H9 (cell line): ENCODE data around the gene LRRC41. TPM values are rescaled to one million over a fixed set of nuclear protein-coding genes. Genes with fewer than 3 reads are reported as not detected.

Experiments
- DNase-seq: peaks from one replicate; pipeline ENCODE4 v3.0.0-alpha.2; 2017
- H2AFZ ChIP-seq: one replicate; pipeline ENCODE4 v1.6.1; 2013; ENCODE audit warnings: mild to moderate bottlenecking, low read length, control low read depth, moderate library complexity
- H2AK5ac ChIP-seq: 2 replicates; pipeline ENCODE4 v1.6.1; 2013; ENCODE audit warnings: low read length, control low read depth, mixed read lengths; ENCODE audit not compliant: insufficient read length
- H2BK120ac ChIP-seq: one replicate; pipeline ENCODE4 v1.6.1; 2013; ENCODE audit warnings: low read depth, mild to moderate bottlenecking, low read length, control low read depth, inconsistent platforms; ENCODE audit not compliant: poor library complexity, severe bottlenecking
- H2BK12ac ChIP-seq: 2 replicates; pipeline ENCODE4 v1.6.1; 2013; ENCODE audit warnings: low read length, control low read depth, mixed read lengths, low read depth; ENCODE audit not compliant: insufficient read length
- H2BK15ac ChIP-seq: 2 replicates; pipeline ENCODE4 v1.6.1; 2013; ENCODE audit warnings: low read depth, low read length, control low read depth
- H2BK20ac ChIP-seq: one replicate; pipeline ENCODE4 v1.6.1; 2013; ENCODE audit warnings: low read depth, mild to moderate bottlenecking, low read length, control low read depth, inconsistent platforms; ENCODE audit not compliant: poor library complexity, severe bottlenecking
- H2BK5ac ChIP-seq: 2 replicates; pipeline ENCODE4 v1.6.1; 2013; ENCODE audit warnings: low read length, control low read depth, mixed read lengths; ENCODE audit not compliant: insufficient read length
- H3K14ac ChIP-seq: 2 replicates; pipeline ENCODE4 v1.6.1; 2013; ENCODE audit warnings: low read length, control low read depth; ENCODE audit not compliant: insufficient read depth
- H3K18ac ChIP-seq: 2 replicates; pipeline ENCODE4 v1.6.1; 2013; ENCODE audit warnings: low read depth, mild to moderate bottlenecking, mixed read lengths, low read length, control low read depth; ENCODE audit not compliant: insufficient read length
- H3K23ac ChIP-seq: 2 replicates; pipeline ENCODE4 v1.6.1; 2013; ENCODE audit warnings: low read length, control low read depth, mixed read lengths, low read depth; ENCODE audit not compliant: insufficient read length
- H3K23me2 ChIP-seq: 2 replicates; pipeline ENCODE4 v1.6.1; 2013; ENCODE audit warnings: low read depth, mild to moderate bottlenecking, mixed read lengths, low read length, control low read depth; ENCODE audit not compliant: insufficient read length, poor library complexity, severe bottlenecking
- H3K27ac ChIP-seq: 2 replicates; pipeline ENCODE4 v1.5.1; 2013; ENCODE audit warnings: low read length, control low read depth, mixed read lengths, low read depth; ENCODE audit not compliant: insufficient read length
- H3K27me3 ChIP-seq: 2 replicates; pipeline ENCODE4 v1.6.1; 2013; ENCODE audit warnings: low read length, control low read depth, inconsistent platforms; ENCODE audit not compliant: insufficient read depth
- H3K4ac ChIP-seq: 2 replicates; pipeline ENCODE4 v1.6.1; 2013; ENCODE audit warnings: low read depth, mild to moderate bottlenecking, control low read depth, inconsistent platforms, low read length, moderate library complexity
- H3K4me1 ChIP-seq: 2 replicates; pipeline ENCODE4 v1.6.1; 2013; ENCODE audit warnings: low read length, control low read depth, inconsistent platforms; ENCODE audit not compliant: insufficient read depth
- H3K4me2 ChIP-seq: 2 replicates; pipeline ENCODE4 v1.6.1; 2013; ENCODE audit warnings: low read length, control low read depth, mixed read lengths; ENCODE audit not compliant: insufficient read length, insufficient read depth
- H3K56ac ChIP-seq: 2 replicates; pipeline ENCODE4 v1.6.1; 2013; ENCODE audit warnings: low read depth, mild to moderate bottlenecking, mixed read lengths, low read length, control low read depth; ENCODE audit not compliant: insufficient read length
- H3K79me1 ChIP-seq: 2 replicates; pipeline ENCODE4 v1.6.1; 2013; ENCODE audit warnings: low read depth, mild to moderate bottlenecking, moderate library complexity, low read length, control low read depth, inconsistent platforms; ENCODE audit not compliant: insufficient read depth, poor library complexity, severe bottlenecking
- H3K79me2 ChIP-seq: 2 replicates; pipeline ENCODE4 v1.6.1; 2013; ENCODE audit warnings: low read length, control low read depth, inconsistent platforms; ENCODE audit not compliant: insufficient read depth
- H3K9ac ChIP-seq: 2 replicates; pipeline ENCODE4 v1.6.1; 2013; ENCODE audit warnings: low read length, control low read depth, mixed read lengths; ENCODE audit not compliant: insufficient read length; ENCODE audit errors: extremely low read depth
- H3K9me3 ChIP-seq: one replicate; pipeline ENCODE4 v1.6.1; 2013; ENCODE audit warnings: low read depth, low read length, inconsistent platforms; ENCODE audit not compliant: control insufficient read depth
- H3T11ph ChIP-seq: one replicate; pipeline ENCODE4 v1.6.1; 2013; ENCODE audit warnings: mild to moderate bottlenecking, low read length, control low read depth, inconsistent platforms
- H4K20me1 ChIP-seq: one replicate; pipeline ENCODE4 v1.6.1; 2013; ENCODE audit not compliant: control insufficient read depth, insufficient read length, insufficient read depth
- H4K5ac ChIP-seq: 2 replicates; pipeline ENCODE4 v1.6.1; 2013; ENCODE audit warnings: low read depth, mild to moderate bottlenecking, mixed read lengths, low read length, control low read depth; ENCODE audit not compliant: insufficient read length
- H4K8ac ChIP-seq: replicated peaks from 2 replicates; pipeline ENCODE4 v1.6.1; 2013; ENCODE audit warnings: low read length, control low read depth, mixed read lengths, low read depth; ENCODE audit not compliant: insufficient read length
- H4K91ac ChIP-seq: 2 replicates; pipeline ENCODE4 v1.6.1; 2013; ENCODE audit warnings: low read depth, mild to moderate bottlenecking, moderate library complexity, mixed read lengths, low read length, control low read depth; ENCODE audit not compliant: insufficient read length
- H3K27ac Mint-ChIP-seq, 3 experiments: 2 replicates in 2 of 3; 3 replicates in 1 of 3; pipeline ENCODE4 v1.8.0; 2020 to 2021; ENCODE audit warnings: mixed read lengths in 3 of 3, mild to moderate bottlenecking in 1 of 3, moderate library complexity in 1 of 3
- H3K27me3 Mint-ChIP-seq: 2 replicates; pipeline ENCODE4 v1.8.0; 2021; ENCODE audit warnings: low read depth, mild to moderate bottlenecking, moderate library complexity, mixed read lengths
- H3K36me3 Mint-ChIP-seq, 3 experiments: 2 replicates in 2 of 3; 3 replicates in 1 of 3; pipeline ENCODE4 v1.8.0; 2020 to 2021; ENCODE audit warnings: low read depth in 3 of 3, mixed read lengths in 3 of 3; ENCODE audit not compliant: insufficient read depth in 1 of 3
- H3K4me1 Mint-ChIP-seq, 2 experiments: 2 replicates each; pipeline ENCODE4 v1.8.0; 2020; ENCODE audit warnings: mixed read lengths in 2 of 2
- H3K4me3 Mint-ChIP-seq, 2 experiments: 2 replicates in 1 of 2; 3 replicates in 1 of 2; pipeline ENCODE4 v1.8.0; 2020 to 2021; ENCODE audit warnings: mild to moderate bottlenecking in 2 of 2, mixed read lengths in 2 of 2, moderate library complexity in 1 of 2
- H3K9me3 Mint-ChIP-seq, 2 experiments: 2 replicates in 1 of 2; 3 replicates in 1 of 2; pipeline ENCODE4 v1.8.0; 2020; ENCODE audit warnings: mild to moderate bottlenecking in 2 of 2, mixed read lengths in 2 of 2, moderate library complexity in 1 of 2
- WGBS: extraction: QIAGEN DNeasy Blood & Tissue Kit; methylation state at CpG from one replicate; pipeline ENCODE4 v1.1.7; 2013; ENCODE audit warnings: missing lambda C conversion rate, low lambda C conversion rate, mixed read lengths; ENCODE audit not compliant: insufficient read length; ENCODE audit errors: extremely low coverage; 5-methylcytosine and 5-hydroxymethylcytosine counted together
- total RNA-seq: library from RNA; stranded (reverse); gene quantifications from 2 replicates; pipeline ENCODE4 v1.2.1, GENCODE V29; 2021
- TF ChIP-seq, protein P1 (sequence below): fragments of 200-600 bp; sonication (generic); conservative IDR thresholded peaks from 3 replicates; pipeline ENCODE4 v1.8.0; 2021; ENCODE audit warnings: antibody characterized with exemption, mild to moderate bottlenecking

Gene LRRC41
- total RNA-seq, 1 experiment from 2014 or later: 62.6 TPM

DNA sequence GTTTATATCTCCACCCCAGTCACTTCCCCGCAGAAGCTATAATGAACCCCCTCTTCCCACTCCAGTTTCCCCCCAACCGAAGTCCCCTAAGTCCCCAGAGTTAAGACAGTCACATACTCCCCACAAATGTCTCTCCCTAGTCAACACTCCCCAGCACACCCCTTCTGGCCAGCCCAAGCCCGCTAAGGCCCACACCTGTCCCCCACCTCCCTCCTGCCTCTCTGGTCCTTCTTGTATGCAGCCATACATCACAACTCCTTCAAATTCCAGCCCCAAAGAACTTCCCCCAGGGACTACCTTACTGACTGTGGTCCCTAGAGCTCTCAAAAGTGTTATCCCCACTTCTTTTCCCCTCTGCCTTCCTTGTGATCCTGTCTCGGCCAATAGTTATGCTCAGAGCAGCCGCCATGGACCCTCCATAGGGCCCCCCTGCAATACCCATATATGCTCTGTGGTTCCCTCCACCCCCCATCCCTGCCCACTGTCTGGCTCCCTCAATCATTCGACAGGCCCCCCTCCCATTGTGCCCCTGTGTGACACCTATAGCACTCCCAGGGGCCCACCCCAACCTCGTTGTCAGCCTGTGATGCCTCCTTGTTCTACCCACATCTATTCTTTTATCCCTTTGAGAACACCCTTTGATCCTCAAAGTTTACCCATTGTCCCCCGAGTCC, 39.4 kb upstream of the LRRC41 start:
- Histone ChIP-seq H2AK5ac (no peak overlapping the region), H3K14ac (no peak overlapping the region), H3K27ac (no peak overlapping the region), H3K56ac (no peak overlapping the region), H3K23ac (no peak overlapping the region), H2BK15ac (no peak overlapping the region), H2AFZ (no peak overlapping the region), H3K23me2 (peaks cover 5% of the 10 kb centered on the region), H2BK12ac (no peak overlapping the region), H2BK5ac (no peak overlapping the region), H3K27me3 (no peaks in the 10 kb centered on the region), H3K9me3 (no peaks in the 10 kb centered on the region), H3K9ac (no peak overlapping the region), H3K18ac (no peak overlapping the region), H3K4me1 (no peaks in the 10 kb centered on the region; the same call in 1 of the 2 replicates), H4K20me1 (no peaks in the 10 kb centered on the region), H3K4me2 (no peak overlapping the region), H3K4ac (no peak overlapping the region), H2BK20ac (no peak overlapping the region), H3T11ph (no peak overlapping the region), H3K79me2 (no peaks in the 10 kb centered on the region), H4K8ac (no peak overlapping the region), H4K91ac (no peak overlapping the region), H2BK120ac (no peak overlapping the region), H3K79me1 (no peaks in the 10 kb centered on the region), H4K5ac (no peak overlapping the region)
- Mint-ChIP-seq H3K4me1 (peaks cover 20 to 23% of the 10 kb centered on the region in 2 experiments), H3K27ac (peak overlapping the region in 2 of 3 experiments; percentile 33 to 100; a peak in 3 of 7 replicates), H3K36me3 (peaks cover 18 to 57% (median 48%) of the 10 kb centered on the region in 3 experiments; a peak in 6 of 7 replicates), H3K4me3 (no peak overlapping the region; a peak in 1 of 5 replicates), H3K27me3 (no peaks in the 10 kb centered on the region), H3K9me3 (peaks cover 0 to 3% of the 10 kb centered on the region in 2 experiments; a peak in 2 of 5 replicates)
- WGBS: no CpG with 5 or more reads among the region's 8 CpGs
- DNase-seq: no peak
- TF ChIP-seq, protein P1, sequence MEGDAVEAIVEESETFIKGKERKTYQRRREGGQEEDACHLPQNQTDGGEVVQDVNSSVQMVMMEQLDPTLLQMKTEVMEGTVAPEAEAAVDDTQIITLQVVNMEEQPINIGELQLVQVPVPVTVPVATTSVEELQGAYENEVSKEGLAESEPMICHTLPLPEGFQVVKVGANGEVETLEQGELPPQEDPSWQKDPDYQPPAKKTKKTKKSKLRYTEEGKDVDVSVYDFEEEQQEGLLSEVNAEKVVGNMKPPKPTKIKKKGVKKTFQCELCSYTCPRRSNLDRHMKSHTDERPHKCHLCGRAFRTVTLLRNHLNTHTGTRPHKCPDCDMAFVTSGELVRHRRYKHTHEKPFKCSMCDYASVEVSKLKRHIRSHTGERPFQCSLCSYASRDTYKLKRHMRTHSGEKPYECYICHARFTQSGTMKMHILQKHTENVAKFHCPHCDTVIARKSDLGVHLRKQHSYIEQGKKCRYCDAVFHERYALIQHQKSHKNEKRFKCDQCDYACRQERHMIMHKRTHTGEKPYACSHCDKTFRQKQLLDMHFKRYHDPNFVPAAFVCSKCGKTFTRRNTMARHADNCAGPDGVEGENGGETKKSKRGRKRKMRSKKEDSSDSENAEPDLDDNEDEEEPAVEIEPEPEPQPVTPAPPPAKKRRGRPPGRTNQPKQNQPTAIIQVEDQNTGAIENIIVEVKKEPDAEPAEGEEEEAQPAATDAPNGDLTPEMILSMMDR: no peak
